Measurements from ENCODE around the gene SLC9A8.

- TF ChIP-seq CTCF (IDR thresholded peaks at IDR 0.05; ENCODE audit: insufficient read depth, low read length, poor library complexity, severe bottlenecking) (no peak), EZH2phosphoT487 (conservative IDR thresholded peaks at IDR 0.05; ENCODE audit: low read length) (no peak)
Measured at GRCh38 chr20:49765413-49765736, 47.3 kb upstream of the SLC9A8 start.
